Kidney capillary endothelial cell (primary cell): ENCODE results near the gene UXS1.
A peak's percentile ranks its signal among the peaks of the same experiment; 100 is the strongest.
"Not testable (repeated sequence)": the region's sequence is repeated elsewhere in the genome, so short reads cannot be mapped to it uniquely, and the experiment has no call there.

Experiments used
- DNase-seq: peaks from one replicate; pipeline ENCODE4 v3.0.0-alpha.2; 2018; ENCODE audit warnings: low spot score

Gene UXS1

GRCh38 chr2:106193977-106194778 lies at the start of gene UXS1:
TSS of gene UXS1 (minus strand) at chr2:106194301. CDS start at chr2:106194241, 60 bp downstream.
- peak; percentile 94 for DNase-seq

GRCh38 chr2:106239491-106239890 lies 45.4 kb upstream of the UXS1 start:
- DNase-seq: not testable (repeated sequence)

- not testable (repeated sequence) for DNase-seq
These were observed 41.3 kb upstream of the UXS1 start for GRCh38 chr2:106235392-106235791.

- no peak for DNase-seq
These were observed 39.2 kb upstream of the UXS1 start for GRCh38 chr2:106233350-106233706.

GRCh38 chr2:106232638-106233349 lies 38.7 kb upstream of the UXS1 start:
- DNase-seq: no peak

GRCh38 chr2:106223347-106223746 lies 29.2 kb upstream of the UXS1 start:
- DNase-seq: no peak

- DNase-seq: not testable (repeated sequence)
These were observed 28.0 kb upstream of the UXS1 start for GRCh38 chr2:106222057-106222456.

- no peak for DNase-seq
These were observed 25.7 kb upstream of the UXS1 start for GRCh38 chr2:106219813-106220212.

- not testable (repeated sequence) for DNase-seq
These were observed 25.1 kb upstream of the UXS1 start for GRCh38 chr2:106219157-106219556.

- no peak for DNase-seq
These were observed 14.8 kb upstream of the UXS1 start for GRCh38 chr2:106208874-106209273.

- DNase-seq: no peak
These were observed 14.3 kb upstream of the UXS1 start for GRCh38 chr2:106208399-106208798.

- DNase-seq: no peak
These were observed 13.1 kb upstream of the UXS1 start for GRCh38 chr2:106207246-106207645.

GRCh38 chr2:106205488-106205887 lies 11.4 kb upstream of the UXS1 start:
- no peak for DNase-seq

- not testable (repeated sequence) for DNase-seq
These were observed 10.4 kb upstream of the UXS1 start for GRCh38 chr2:106204551-106204950.

- no peak for DNase-seq
These were observed 7.6 kb upstream of the UXS1 start for GRCh38 chr2:106201661-106202060.

GRCh38 chr2:106197878-106198277 lies 3.8 kb upstream of the UXS1 start:
- no peak for DNase-seq

- DNase-seq: no peak
These were observed 1.9 kb upstream of the UXS1 start for GRCh38 chr2:106195981-106196380.

- no peak for DNase-seq
These were observed 1.4 kb upstream of the UXS1 start for GRCh38 chr2:106195456-106195855.

GRCh38 chr2:106193690-106193976 lies 468 bp downstream of the UXS1 start:
- DNase-seq: no peak

GRCh38 chr2:106192752-106193689 lies 1.1 kb downstream of the UXS1 start:
- peak; percentile 62 for DNase-seq

GRCh38 chr2:106191511-106192016 lies 2.5 kb downstream of the UXS1 start:
- DNase-seq: no peak

- DNase-seq: no peak
These were observed 4.2 kb downstream of the UXS1 start for GRCh38 chr2:106189764-106190468.
